ENCODE data around the gene VTI1B.

- TF ChIP-seq ZNF70 (CRISPR knock-in tag; IDR thresholded peaks at IDR 0.05) (no peak), POU6F1 (CRISPR knock-in tag; IDR thresholded peaks at IDR 0.05; ENCODE audit: borderline replicate concordance, low read depth) (no peak), ZFP3 (CRISPR knock-in tag; IDR thresholded peaks at IDR 0.05) (no peak), CSRNP3 (CRISPR knock-in tag; IDR thresholded peaks at IDR 0.05) (no peak)
These were observed 20.7 kb downstream of the VTI1B start for GRCh38 chr14:67653651-67654280.

Data from SK-N-SH treated with all-trans-retinoic acid at 6 μM for 48 hours (cell line).